Measurements from ENCODE around the gene DDOST. TPM values are rescaled to one million over a fixed set of nuclear protein-coding genes. Genes with fewer than 3 reads are reported as not detected.

DDOST gene
- total RNA-seq, 4 donors from 2014 or later = 182 to 299 (median 238) TPM

DNA sequence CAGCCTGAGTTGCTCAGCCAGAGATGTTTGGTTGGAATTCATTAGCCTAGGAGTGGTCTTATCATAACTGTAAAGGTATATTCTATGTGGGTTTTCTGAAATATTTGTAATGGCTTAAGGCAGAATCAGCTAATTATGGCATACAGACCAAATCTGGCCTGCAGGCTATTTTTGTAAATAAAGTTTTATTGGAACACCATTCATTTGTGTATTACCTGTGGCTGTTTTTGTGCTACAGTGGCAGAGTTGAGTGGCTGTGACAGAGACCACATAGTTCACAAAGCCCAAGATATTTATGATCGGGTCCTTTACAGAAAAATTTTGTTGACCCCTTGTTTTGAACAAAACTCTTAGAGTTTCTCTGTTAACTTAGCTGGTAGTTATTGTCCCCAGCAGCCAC is 7.4 kb upstream of the DDOST start:
- DNase-seq = no peak
- no peak overlapping the region for H3K4me3 ChIP-seq (replicated peaks in 1 of 3)
- 95 to 100% methylated on average over 1 of the region's 1 CpG for WGBS, 2 donors

DNA sequence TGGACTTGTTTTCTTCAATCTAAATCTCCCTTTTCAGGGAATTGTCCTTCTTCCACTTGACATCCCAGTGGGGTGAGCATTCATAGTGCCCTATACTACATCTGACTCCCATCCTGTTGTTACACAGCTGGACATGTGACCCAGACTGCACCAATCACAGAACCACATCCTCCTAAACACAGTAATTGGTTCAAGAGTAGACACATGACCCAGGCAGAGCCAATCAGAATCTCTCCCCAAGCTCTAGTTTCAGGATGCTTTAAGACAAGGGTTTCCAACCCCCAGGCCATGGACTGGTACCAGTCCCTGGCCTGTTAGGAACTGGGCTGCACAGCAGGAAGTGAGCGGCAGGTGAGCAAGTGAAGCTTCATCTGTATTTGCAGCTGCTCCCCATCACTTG is 5.6 kb upstream of the DDOST start:
- H3K27ac ChIP-seq = peak overlapping the region in 1 of 3 donors; percentile 38
- 100% methylated on average over 1 of the region's 1 CpG for WGBS, 2 donors
- H3K4me1 ChIP-seq = peaks cover 4 to 5% of the 10 kb centered on the region in 2 donors
- no peak for DNase-seq
- no peaks in the 10 kb centered on the region for H3K36me3 ChIP-seq
- H3K4me3 ChIP-seq (replicated peaks in 1 of 3) = no peak overlapping the region
- TF ChIP-seq, protein P1, sequence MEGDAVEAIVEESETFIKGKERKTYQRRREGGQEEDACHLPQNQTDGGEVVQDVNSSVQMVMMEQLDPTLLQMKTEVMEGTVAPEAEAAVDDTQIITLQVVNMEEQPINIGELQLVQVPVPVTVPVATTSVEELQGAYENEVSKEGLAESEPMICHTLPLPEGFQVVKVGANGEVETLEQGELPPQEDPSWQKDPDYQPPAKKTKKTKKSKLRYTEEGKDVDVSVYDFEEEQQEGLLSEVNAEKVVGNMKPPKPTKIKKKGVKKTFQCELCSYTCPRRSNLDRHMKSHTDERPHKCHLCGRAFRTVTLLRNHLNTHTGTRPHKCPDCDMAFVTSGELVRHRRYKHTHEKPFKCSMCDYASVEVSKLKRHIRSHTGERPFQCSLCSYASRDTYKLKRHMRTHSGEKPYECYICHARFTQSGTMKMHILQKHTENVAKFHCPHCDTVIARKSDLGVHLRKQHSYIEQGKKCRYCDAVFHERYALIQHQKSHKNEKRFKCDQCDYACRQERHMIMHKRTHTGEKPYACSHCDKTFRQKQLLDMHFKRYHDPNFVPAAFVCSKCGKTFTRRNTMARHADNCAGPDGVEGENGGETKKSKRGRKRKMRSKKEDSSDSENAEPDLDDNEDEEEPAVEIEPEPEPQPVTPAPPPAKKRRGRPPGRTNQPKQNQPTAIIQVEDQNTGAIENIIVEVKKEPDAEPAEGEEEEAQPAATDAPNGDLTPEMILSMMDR (IDR thresholded peaks at IDR 0.05) = no peak
- TF ChIP-seq POLR2A (IDR thresholded peaks at IDR 0.05) = no peak
- intact Hi-C loops (cut with DNase I) = no loop called here
- no peaks in the 10 kb centered on the region for H3K9me3 ChIP-seq
- H3K27me3 ChIP-seq = no peaks in the 10 kb centered on the region

More for the DNA sequence above, 7.4 kb upstream of the DDOST start:
- Histone ChIP-seq H3K27me3 (no peaks in the 10 kb centered on the region), H3K27ac (no peak overlapping the region), H3K9me3 (no peaks in the 10 kb centered on the region), H3K36me3 (no peaks in the 10 kb centered on the region), H3K4me1 (no peaks in the 10 kb centered on the region)
- TF ChIP-seq POLR2A (IDR thresholded peaks at IDR 0.05) = no peak
- TF ChIP-seq, protein P1 (IDR thresholded peaks at IDR 0.05) = no peak
- intact Hi-C loops (cut with DNase I) = no loop called here

DNA sequence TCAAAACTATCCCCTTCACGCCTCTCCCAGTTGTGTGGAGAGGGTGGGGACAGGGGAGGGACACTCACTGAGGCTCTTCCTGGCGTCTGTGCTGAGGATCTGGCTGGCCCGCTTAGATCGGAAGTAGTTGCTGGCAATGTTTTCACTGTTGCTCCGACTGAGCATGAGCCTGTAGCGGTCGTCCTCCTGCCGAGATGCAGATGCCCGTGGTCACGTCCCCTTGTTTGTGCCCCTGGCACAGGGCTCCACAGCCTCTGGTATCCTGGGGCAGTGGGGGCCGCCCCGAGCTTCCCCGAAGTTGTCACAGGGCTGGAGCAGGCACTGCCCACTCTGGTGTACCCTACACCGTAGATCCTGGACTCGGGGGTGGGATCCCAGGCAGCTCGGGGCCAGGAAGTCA is 5.0 kb upstream of the DDOST start:
- H3K4me3 ChIP-seq (replicated peaks in 1 of 3) = no peak overlapping the region
- intact Hi-C loops (cut with DNase I) = no loop called here

DNA sequence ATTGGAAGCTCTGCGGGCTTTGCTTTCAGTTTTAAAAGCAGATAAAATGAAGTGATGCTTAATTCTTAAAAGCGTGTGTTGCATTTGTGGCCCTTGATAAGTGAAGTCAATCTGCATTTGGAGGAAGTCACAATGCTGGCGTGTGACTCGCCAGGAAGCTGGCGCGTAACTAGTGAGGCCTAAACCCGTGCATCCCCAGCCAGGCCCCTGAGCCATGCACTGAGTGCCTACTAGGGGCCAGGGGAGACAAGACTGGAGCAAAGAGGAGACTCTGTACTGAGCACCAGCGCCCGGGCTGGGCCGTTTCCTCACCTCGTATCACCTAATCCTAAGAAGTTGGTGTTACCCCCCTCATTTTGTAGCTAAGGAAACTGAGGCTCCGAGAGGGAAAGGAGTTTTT is 4.6 kb upstream of the DDOST start:
- Histone ChIP-seq H3K27me3 (no peaks in the 10 kb centered on the region), H3K4me1 (peaks cover 5% of the 10 kb centered on the region in 2 donors), H3K36me3 (no peaks in the 10 kb centered on the region), H3K27ac (no peak overlapping the region), H3K9me3 (no peaks in the 10 kb centered on the region), H3K4me3 (replicated peaks in 1 of 3) (no peak overlapping the region)
- intact Hi-C loops (cut with DNase I) = no loop called here
- TF ChIP-seq POLR2A (IDR thresholded peaks at IDR 0.05) = no peak
- TF ChIP-seq, protein P1 (IDR thresholded peaks at IDR 0.05) = no peak
- DNase-seq = no peak
- WGBS, 2 donors = 82 to 84% methylated on average over 12 of the region's 12 CpGs

More for the DNA sequence above, 5.0 kb upstream of the DDOST start:
- peak overlapping the region in 1 of 3 donors; percentile 38 for H3K27ac ChIP-seq
- TF ChIP-seq, protein P1 (IDR thresholded peaks at IDR 0.05) = no peak
- no peak for TF ChIP-seq POLR2A (IDR thresholded peaks at IDR 0.05)
- H3K36me3 ChIP-seq = no peaks in the 10 kb centered on the region
- no peaks in the 10 kb centered on the region for H3K27me3 ChIP-seq
- DNase-seq = no peak
- WGBS, 2 donors = 66 to 75% methylated on average over 10 of the region's 16 CpGs
- peaks cover 5% of the 10 kb centered on the region in 2 donors for H3K4me1 ChIP-seq
- H3K9me3 ChIP-seq = no peaks in the 10 kb centered on the region

DNA sequence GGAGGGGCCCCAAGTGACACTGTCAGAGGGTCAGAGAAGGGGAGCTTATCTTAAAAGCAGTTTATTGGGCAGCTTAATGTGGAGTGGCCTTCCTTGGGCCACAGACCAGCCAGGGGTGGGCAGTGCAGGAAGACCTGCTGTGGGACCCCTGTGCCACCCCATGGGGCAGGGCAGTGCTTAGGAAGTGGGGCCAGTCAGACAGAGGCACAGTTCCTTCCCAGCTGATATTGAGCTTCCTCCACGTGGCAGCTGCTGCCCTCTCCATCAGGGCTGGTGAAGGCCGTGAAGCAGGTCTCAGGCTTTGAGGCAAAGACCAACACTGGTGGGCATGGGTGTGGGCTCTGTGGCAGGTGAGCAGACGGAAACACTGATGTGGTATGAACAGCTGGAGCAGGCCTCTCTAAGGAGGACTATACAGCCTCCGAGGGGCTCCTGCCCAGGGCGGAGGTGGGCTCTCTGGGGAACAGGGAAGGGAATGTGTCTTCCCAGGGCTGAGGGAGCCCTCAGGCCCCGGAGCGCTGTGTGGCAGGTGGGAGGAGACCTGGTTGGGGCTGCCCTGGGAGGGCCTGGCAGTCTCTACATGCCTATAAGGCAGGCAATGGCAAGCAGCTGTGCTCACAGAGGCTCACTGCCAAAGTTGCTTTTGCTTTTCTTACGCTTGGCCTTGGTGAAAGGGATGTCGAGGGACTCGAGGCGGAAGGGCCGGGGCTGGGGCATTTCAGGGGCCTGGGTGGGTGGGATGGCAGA is 3.0 kb upstream of the DDOST start:
- TF ChIP-seq, protein P1 (IDR thresholded peaks at IDR 0.05) = no peak
- no peak for TF ChIP-seq POLR2A (IDR thresholded peaks at IDR 0.05)
- H3K27ac ChIP-seq = no peak overlapping the region
- intact Hi-C loops (cut with DNase I) = no loop called here
- H3K4me1 ChIP-seq = peaks cover 15 to 16% of the 10 kb centered on the region in 2 donors
- no peak for DNase-seq
- 77 to 81% methylated on average over 9 to 12 of the region's 12 CpGs for WGBS, 2 donors
- H3K27me3 ChIP-seq = no peaks in the 10 kb centered on the region
- no peaks in the 10 kb centered on the region for H3K36me3 ChIP-seq
- H3K4me3 ChIP-seq (replicated peaks in 1 of 3) = no peak overlapping the region
- no peaks in the 10 kb centered on the region for H3K9me3 ChIP-seq
